Liver (tissue), 3 donors: Measurements from ENCODE around the gene SCUBE3.

Experiments used
- CTCF ChIP-seq: fragments of 150-350 bp; IDR thresholded peaks from 2 replicates; pipeline ENCODE4 v1.5.1; 2017; ENCODE audit warnings: improper control_type of control experiment, low read depth, low read length; ENCODE audit not compliant: missing input control
- EGR1 ChIP-seq, 2 donors: IDR thresholded peaks; 2 replicates each; pipeline ENCODE4 v1.6.1; 2016 to 2018; ENCODE audit warnings: antibody characterized with exemption in 2 of 2, low read depth in 2 of 2
- FOXA2 ChIP-seq: IDR thresholded peaks from 2 replicates; pipeline ENCODE4 v1.6.1; 2016; ENCODE audit warnings: antibody characterized with exemption
- JUND ChIP-seq, 2 donors: IDR thresholded peaks; 2 replicates each; pipeline ENCODE4 v1.6.1; 2016; ENCODE audit warnings: antibody characterized with exemption in 2 of 2
- MAX ChIP-seq: IDR thresholded peaks from 2 replicates; pipeline ENCODE4 v1.6.1; 2016; ENCODE audit warnings: antibody characterized with exemption
- NR2F2 ChIP-seq: IDR thresholded peaks from 2 replicates; pipeline ENCODE4 v1.6.1; 2016; ENCODE audit warnings: antibody characterized with exemption
- RAD21 ChIP-seq, 2 donors: IDR thresholded peaks; 2 replicates each; pipeline ENCODE4 v1.6.1; 2016; ENCODE audit warnings: antibody characterized with exemption in 2 of 2, mild to moderate bottlenecking in 2 of 2
- REST ChIP-seq: IDR thresholded peaks from 2 replicates; pipeline ENCODE4 v1.6.1; 2016; ENCODE audit warnings: antibody characterized with exemption, mild to moderate bottlenecking
- RXRA ChIP-seq, 2 donors: IDR thresholded peaks; 2 replicates each; pipeline ENCODE4 v1.6.1; 2017 to 2018; ENCODE audit warnings: antibody characterized with exemption in 2 of 2, mild to moderate bottlenecking in 1 of 2
- SP1 ChIP-seq: IDR thresholded peaks from 2 replicates; pipeline ENCODE4 v1.6.1; 2018; ENCODE audit warnings: antibody characterized with exemption, mild to moderate bottlenecking
- TAF1 ChIP-seq: conservative IDR thresholded peaks from 2 replicates; pipeline ENCODE4 v1.6.1; 2016; ENCODE audit warnings: antibody characterized with exemption, mild to moderate bottlenecking
- YY1 ChIP-seq: IDR thresholded peaks from 2 replicates; pipeline ENCODE4 v1.6.1; 2016; ENCODE audit warnings: antibody characterized with exemption, mild to moderate bottlenecking
- donor health status: healthy.
- donor health status: healthy.

GRCh38 chr6:35243386-35243958, 29.7 kb downstream of the SCUBE3 start:
- no peak for TF ChIP-seq EGR1 (IDR thresholded peaks at IDR 0.05; ENCODE audit: low read depth in 2 of 2)
- TF ChIP-seq TAF1: no peak
- TF ChIP-seq CTCF: no peak
- no peak for TF ChIP-seq SP1
- TF ChIP-seq JUND (IDR thresholded peaks at IDR 0.05): no peak
- no peak for TF ChIP-seq RXRA (IDR thresholded peaks at IDR 0.05)
- TF ChIP-seq MAX: no peak
- TF ChIP-seq RAD21 (IDR thresholded peaks at IDR 0.05): no peak
- TF ChIP-seq YY1: no peak
- TF ChIP-seq FOXA2: no peak
- no peak for TF ChIP-seq REST
- no peak for TF ChIP-seq NR2F2
